SU-DHL-6 (cell line): ENCODE data around the gene KCNH8.

ENCODE experiments used
- H2AFZ ChIP-seq: fragments of 200-600 bp; sonication (generic); 2 replicates; pipeline ENCODE4 v1.6.1; 2014; ENCODE audit warnings: low read depth, mild to moderate bottlenecking, moderate library complexity, mixed read lengths, antibody characterized with exemption, low read length; ENCODE audit not compliant: severe bottlenecking
- H3F3A ChIP-seq: fragments of 200-600 bp; shearing (Covaris generic); 2 replicates; pipeline ENCODE4 v1.6.0; 2016; ENCODE audit warnings: antibody characterized with exemption, mild to moderate bottlenecking; ENCODE audit not compliant: insufficient read depth
- H3K27ac ChIP-seq: fragments of 200-600 bp; sonication (generic); 2 replicates; pipeline ENCODE4 v1.5.1; 2016; ENCODE audit warnings: low read depth, mild to moderate bottlenecking, low read length, moderate library complexity, mixed read lengths
- H3K27me3 ChIP-seq: fragments of 200-600 bp; sonication (generic), shearing (Covaris generic); 2 replicates; pipeline ENCODE4 v1.6.0; 2014; ENCODE audit warnings: mild to moderate bottlenecking, low read length
- H3K36me3 ChIP-seq: fragments of 200-600 bp; sonication (generic); 2 replicates; pipeline ENCODE4 v1.6.1; 2014; ENCODE audit warnings: mild to moderate bottlenecking, low read length, mixed read lengths
- H3K4me2 ChIP-seq: fragments of 300-600, 200-600 bp; shearing (Covaris generic), sonication (generic); 2 replicates; pipeline ENCODE4 v1.6.0; 2014; ENCODE audit warnings: low read length, low read depth, mild to moderate bottlenecking; ENCODE audit not compliant: poor library complexity, severe bottlenecking
- H3K4me3 ChIP-seq: fragments of 200-600 bp; sonication (generic); 2 replicates; pipeline ENCODE4 v1.5.1; 2014; ENCODE audit warnings: antibody characterized with exemption, low read length, mild to moderate bottlenecking, mixed read lengths; ENCODE audit not compliant: insufficient read depth, poor library complexity, severe bottlenecking
- H3K79me2 ChIP-seq: fragments of 200-600 bp; sonication (generic); 2 replicates; pipeline ENCODE4 v1.6.1; 2014; ENCODE audit warnings: mild to moderate bottlenecking, low read length, moderate library complexity; ENCODE audit not compliant: insufficient read depth
- H3K9ac ChIP-seq: fragments of 200-600 bp; sonication (generic); 2 replicates; pipeline ENCODE4 v1.7.0; 2014; ENCODE audit warnings: mild to moderate bottlenecking, low read length
- H3K9me2 ChIP-seq: fragments of 200-600 bp; sonication (generic); replicated peaks from 2 replicates; pipeline ENCODE4 v1.6.1; 2014; ENCODE audit warnings: low read length; ENCODE audit not compliant: insufficient read depth
- H3K9me3 ChIP-seq: fragments of 200-600 bp; sonication (generic); 2 replicates; pipeline ENCODE4 v1.6.1; 2014; ENCODE audit warnings: low read length, mixed read lengths; ENCODE audit not compliant: insufficient read depth
- H4K20me1 ChIP-seq: fragments of 200-600 bp; sonication (generic); 2 replicates; pipeline ENCODE4 v1.6.1; 2014; ENCODE audit warnings: low read depth, mild to moderate bottlenecking, antibody characterized with exemption, low read length, moderate library complexity, mixed read lengths
- CTCF ChIP-seq: fragments of 200-600 bp; sonication (generic); IDR thresholded peaks from one replicate; pipeline ENCODE4 v1.5.1; 2017; ENCODE audit warnings: antibody characterized with exemption, mild to moderate bottlenecking, low read length, moderate library complexity; ENCODE audit not compliant: insufficient read depth, poor library complexity, severe bottlenecking
- EZH2phosphoT487 ChIP-seq: fragments of 200-600 bp; sonication (generic), shearing (Covaris generic); conservative IDR thresholded peaks from 2 replicates; pipeline ENCODE4 v1.6.1; 2018; ENCODE audit warnings: mild to moderate bottlenecking, antibody characterized with exemption, low read length, moderate library complexity, mixed read lengths

Gene KCNH8

GRCh38 chr3:19148768-19149091, 420 bp downstream of the KCNH8 start:
- no peaks in the 10 kb centered on the region for H3F3A ChIP-seq
- H3K27me3 ChIP-seq: no peaks in the 10 kb centered on the region
- H3K4me2 ChIP-seq: no peak overlapping the region
- H3K27ac ChIP-seq: no peak overlapping the region
- no peak overlapping the region for H2AFZ ChIP-seq
- no peaks in the 10 kb centered on the region for H3K79me2 ChIP-seq
- H3K36me3 ChIP-seq: no peaks in the 10 kb centered on the region
- no peaks in the 10 kb centered on the region for H3K9me3 ChIP-seq
- H3K4me3 ChIP-seq: no peak overlapping the region
- no peaks in the 10 kb centered on the region for H3K9me2 ChIP-seq
- TF ChIP-seq EZH2phosphoT487 (no peak), CTCF (no peak)
- H4K20me1 ChIP-seq: no peaks in the 10 kb centered on the region
- H3K9ac ChIP-seq: no peak overlapping the region

DNA sequence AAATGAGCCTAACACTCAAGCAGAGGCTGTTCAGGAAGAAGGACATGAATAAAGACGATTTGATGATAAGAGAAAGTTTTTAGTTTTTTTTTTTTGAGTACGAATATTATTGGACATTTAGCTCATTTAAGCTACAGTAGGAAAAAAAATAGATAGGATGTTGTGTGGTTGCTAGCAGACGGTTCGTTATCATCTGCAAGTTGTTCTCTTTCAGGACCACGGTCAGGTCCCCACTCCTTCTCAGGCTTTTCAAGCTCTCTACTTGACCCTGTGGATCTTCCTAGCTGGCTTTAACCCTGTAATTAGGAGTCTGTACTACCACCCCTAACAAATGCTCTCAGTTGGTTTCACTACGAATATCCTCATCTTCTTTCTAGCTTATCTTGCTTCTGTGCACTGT, 1.1 kb downstream of the KCNH8 start:
- no peaks in the 10 kb centered on the region for H3K9me3 ChIP-seq
- H3K27ac ChIP-seq: no peak overlapping the region
- no peaks in the 10 kb centered on the region for H3K9me2 ChIP-seq
- no peaks in the 10 kb centered on the region for H3F3A ChIP-seq
- no peak overlapping the region for H3K9ac ChIP-seq
- H3K4me2 ChIP-seq: no peak overlapping the region
- no peak for TF ChIP-seq EZH2phosphoT487
- TF ChIP-seq CTCF: no peak
- H3K79me2 ChIP-seq: no peaks in the 10 kb centered on the region
- no peak overlapping the region for H3K4me3 ChIP-seq
- no peaks in the 10 kb centered on the region for H3K27me3 ChIP-seq
- H3K36me3 ChIP-seq: no peaks in the 10 kb centered on the region
- no peaks in the 10 kb centered on the region for H4K20me1 ChIP-seq
- no peak overlapping the region for H2AFZ ChIP-seq

- Histone ChIP-seq H4K20me1 (no peaks in the 10 kb centered on the region), H3K79me2 (no peaks in the 10 kb centered on the region), H2AFZ (no peak overlapping the region), H3K9ac (no peak overlapping the region), H3F3A (no peaks in the 10 kb centered on the region), H3K9me3 (no peaks in the 10 kb centered on the region), H3K27me3 (no peaks in the 10 kb centered on the region), H3K4me3 (no peak overlapping the region), H3K27ac (no peak overlapping the region), H3K9me2 (no peaks in the 10 kb centered on the region), H3K36me3 (no peaks in the 10 kb centered on the region), H3K4me2 (no peak overlapping the region)
- TF ChIP-seq CTCF: no peak
- TF ChIP-seq EZH2phosphoT487: no peak
Observed at GRCh38 chr3:19151171-19151570, 2.9 kb downstream of the KCNH8 start.

- no peaks in the 10 kb centered on the region for H3K27me3 ChIP-seq
- no peaks in the 10 kb centered on the region for H3K79me2 ChIP-seq
- H3K9me2 ChIP-seq: no peaks in the 10 kb centered on the region
- no peak overlapping the region for H2AFZ ChIP-seq
- no peak overlapping the region for H3K4me3 ChIP-seq
- TF ChIP-seq EZH2phosphoT487 (no peak), CTCF (no peak)
- H3F3A ChIP-seq: no peaks in the 10 kb centered on the region
- H3K36me3 ChIP-seq: no peaks in the 10 kb centered on the region
- no peak overlapping the region for H3K4me2 ChIP-seq
- no peaks in the 10 kb centered on the region for H3K9me3 ChIP-seq
- H3K27ac ChIP-seq: no peak overlapping the region
- no peak overlapping the region for H3K9ac ChIP-seq
- no peaks in the 10 kb centered on the region for H4K20me1 ChIP-seq
Observed at GRCh38 chr3:19154693-19155250, 6.5 kb downstream of the KCNH8 start.
